Esophagus (tissue), 2 donors: ENCODE data around the gene ARID5B. TPM values are rescaled to one million over a fixed set of nuclear protein-coding genes. Genes with fewer than 3 reads are reported as not detected.
A peak's percentile ranks its signal among the peaks of the same experiment; 100 is the strongest.

Experiments used
- H3K27ac ChIP-seq, 2 donors: one replicate each; pipeline ENCODE4 v1.5.1; 2013; ENCODE audit warnings: low read depth in 2 of 2, mild to moderate bottlenecking in 2 of 2, inconsistent platforms in 1 of 2, low read length in 1 of 2, moderate library complexity in 1 of 2
- H3K27me3 ChIP-seq, 2 donors: one replicate each; pipeline ENCODE4 v1.6.1; 2013; ENCODE audit warnings: low read length in 2 of 2, control low read depth in 1 of 2, mild to moderate bottlenecking in 1 of 2; ENCODE audit not compliant: insufficient read depth in 2 of 2, control insufficient read depth in 1 of 2
- H3K36me3 ChIP-seq, 2 donors: one replicate each; pipeline ENCODE4 v1.6.1; 2013; ENCODE audit warnings: low read length in 1 of 2; ENCODE audit not compliant: control insufficient read depth in 2 of 2, insufficient read depth in 2 of 2
- H3K4me1 ChIP-seq, 2 donors: one replicate each; pipeline ENCODE4 v1.6.1; 2013; ENCODE audit warnings: low read length in 1 of 2; ENCODE audit not compliant: control insufficient read depth in 2 of 2, insufficient read depth in 2 of 2
- H3K4me3 ChIP-seq, 2 donors: one replicate each; pipeline ENCODE4 v1.5.1; 2013; ENCODE audit warnings: low read length in 2 of 2, mild to moderate bottlenecking in 2 of 2, low read depth in 1 of 2, moderate library complexity in 1 of 2
- H3K9me3 ChIP-seq, 2 donors: one replicate each; pipeline ENCODE4 v1.6.1; 2013; ENCODE audit warnings: mild to moderate bottlenecking in 2 of 2, low read depth in 1 of 2, low read length in 1 of 2, moderate library complexity in 1 of 2; ENCODE audit not compliant: control insufficient read depth in 2 of 2, insufficient read depth in 1 of 2
- WGBS, 2 donors: extraction: QIAGEN DNeasy Blood & Tissue Kit; methylation state at CpG; one replicate each; pipeline ENCODE4 v1.1.7; 2013; 5-methylcytosine and 5-hydroxymethylcytosine counted together
- polyA plus RNA-seq, 2 donors: library from polyadenylated mRNA; stranded (reverse); fragments of 200-250 nt; gene quantifications; one replicate each; pipeline ENCODE4 v1.2.3, GENCODE V29; 2013
- donor health status: healthy with polysubstance abuse.
- donor health status: Bipolar disorder and iron deficiency.

Gene ARID5B
- polyA plus RNA-seq, 2 donors: 6.7 to 7.7 TPM

- Histone ChIP-seq H3K27ac (peak overlapping the region; percentile 95 to 98), H3K9me3 (no peaks in the 10 kb centered on the region), H3K4me1 (no peaks in the 10 kb centered on the region), H3K36me3 (no peaks in the 10 kb centered on the region), H3K4me3 (peak overlapping the region; percentile 65), H3K27me3 (no peaks in the 10 kb centered on the region)
- WGBS, 2 donors: 0 to 1% methylated on average over 43 to 56 of the region's 56 CpGs
These were observed 1.9 kb downstream of the ARID5B start for GRCh38 chr10:61903221-61903927.

- 5% methylated on average over 7 of the region's 7 CpGs for WGBS, 2 donors
- Histone ChIP-seq H3K9me3 (no peaks in the 10 kb centered on the region), H3K4me1 (no peaks in the 10 kb centered on the region), H3K27ac (peak overlapping the region; percentile 90 to 95), H3K36me3 (no peaks in the 10 kb centered on the region), H3K27me3 (no peaks in the 10 kb centered on the region), H3K4me3 (peak overlapping the region; percentile 65)
These were observed 2.4 kb downstream of the ARID5B start for GRCh38 chr10:61903928-61904344.

- Histone ChIP-seq H3K4me3 (no peak overlapping the region), H3K36me3 (no peaks in the 10 kb centered on the region), H3K27ac (peak overlapping the region; percentile 13 to 21), H3K4me1 (no peaks in the 10 kb centered on the region), H3K27me3 (no peaks in the 10 kb centered on the region), H3K9me3 (no peaks in the 10 kb centered on the region)
- 32 to 34% methylated on average over 6 of the region's 6 CpGs for WGBS, 2 donors
These were observed 3.5 kb downstream of the ARID5B start for GRCh38 chr10:61904733-61905725.

- Histone ChIP-seq H3K27me3 (no peaks in the 10 kb centered on the region), H3K4me3 (no peak overlapping the region), H3K36me3 (no peaks in the 10 kb centered on the region), H3K9me3 (no peaks in the 10 kb centered on the region), H3K4me1 (no peaks in the 10 kb centered on the region), H3K27ac (no peak overlapping the region)
- WGBS, 2 donors: 83 to 93% methylated on average over 3 of the region's 3 CpGs
These were observed 4.5 kb downstream of the ARID5B start for GRCh38 chr10:61905837-61906561.

- Histone ChIP-seq H3K36me3 (no peaks in the 10 kb centered on the region), H3K9me3 (no peaks in the 10 kb centered on the region), H3K4me1 (no peaks in the 10 kb centered on the region), H3K27ac (no peak overlapping the region), H3K4me3 (no peak overlapping the region), H3K27me3 (no peaks in the 10 kb centered on the region)
- WGBS, 2 donors: 51 to 92% methylated on average over 2 of the region's 2 CpGs
These were observed 5.0 kb downstream of the ARID5B start for GRCh38 chr10:61906562-61906901.

- Histone ChIP-seq H3K4me3 (no peak overlapping the region), H3K4me1 (no peaks in the 10 kb centered on the region), H3K36me3 (no peaks in the 10 kb centered on the region), H3K27me3 (no peaks in the 10 kb centered on the region), H3K27ac (no peak overlapping the region), H3K9me3 (no peaks in the 10 kb centered on the region)
- WGBS, 2 donors: 62 to 71% methylated on average over 2 of the region's 2 CpGs
These were observed 5.5 kb downstream of the ARID5B start for GRCh38 chr10:61907011-61907410.

- Histone ChIP-seq H3K27ac (no peak overlapping the region), H3K27me3 (no peaks in the 10 kb centered on the region), H3K9me3 (no peaks in the 10 kb centered on the region), H3K4me1 (no peaks in the 10 kb centered on the region), H3K4me3 (no peak overlapping the region), H3K36me3 (no peaks in the 10 kb centered on the region)
- WGBS, 2 donors: 77 to 81% methylated on average over 3 of the region's 3 CpGs
These were observed 6.1 kb downstream of the ARID5B start for GRCh38 chr10:61907587-61907986.

GRCh38 chr10:61910226-61910805 lies 8.8 kb downstream of the ARID5B start:
- Histone ChIP-seq H3K9me3 (no peaks in the 10 kb centered on the region), H3K36me3 (peaks cover 0 to 2% of the 10 kb centered on the region in 2 donors), H3K27ac (no peak overlapping the region), H3K27me3 (no peaks in the 10 kb centered on the region), H3K4me1 (no peaks in the 10 kb centered on the region), H3K4me3 (no peak overlapping the region)
- WGBS, 2 donors: 87 to 90% methylated on average over 6 of the region's 6 CpGs

GRCh38 chr10:61910894-61911293 lies 9.4 kb downstream of the ARID5B start:
- no peak overlapping the region for H3K4me3 ChIP-seq
- peaks cover 0 to 2% of the 10 kb centered on the region in 2 donors for H3K36me3 ChIP-seq
- no peaks in the 10 kb centered on the region for H3K27me3 ChIP-seq
- H3K4me1 ChIP-seq: no peaks in the 10 kb centered on the region
- 58 to 78% methylated on average over 2 of the region's 2 CpGs for WGBS, 2 donors
- no peaks in the 10 kb centered on the region for H3K9me3 ChIP-seq
- H3K27ac ChIP-seq: peak overlapping the region in 1 of 2 donors; percentile 22
